ENCODE data around the gene CHMP4A. TPM values are rescaled to one million over a fixed set of nuclear protein-coding genes. Genes with fewer than 3 reads are reported as not detected.

The CHMP4A gene
- total and polyA plus RNA-seq, 9 of the 15 experiments (the other 6 are each of a cell fraction or from before 2014, with no cell fraction given), result 28.8 to 104 (median 52.7) TPM

DNA sequence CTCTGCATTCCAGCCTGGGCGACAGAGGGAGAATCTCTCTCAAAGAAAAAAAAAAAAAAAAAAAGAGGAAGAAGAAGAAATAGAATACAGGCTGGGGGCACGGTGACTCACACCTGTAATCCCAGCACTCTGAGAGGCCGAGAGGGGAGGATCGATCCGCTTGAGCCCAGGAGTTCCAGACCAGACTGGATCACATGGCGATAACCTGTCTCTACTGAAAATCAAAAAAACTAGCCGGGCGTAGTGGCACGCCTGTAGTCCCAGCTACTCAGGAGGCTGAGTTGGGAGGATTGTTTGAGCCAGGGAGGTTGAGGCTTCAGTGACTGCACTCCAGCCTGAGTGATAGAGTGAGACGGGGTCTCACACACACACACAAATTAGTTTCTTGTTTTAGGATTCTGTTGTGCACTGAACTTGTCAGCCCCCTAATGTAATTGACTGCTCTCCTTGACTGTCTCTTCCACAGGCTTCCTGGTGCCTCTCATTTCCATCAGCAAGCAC, 30.1 kb upstream of the CHMP4A start (continued):
- TF ChIP-seq, protein P1, sequence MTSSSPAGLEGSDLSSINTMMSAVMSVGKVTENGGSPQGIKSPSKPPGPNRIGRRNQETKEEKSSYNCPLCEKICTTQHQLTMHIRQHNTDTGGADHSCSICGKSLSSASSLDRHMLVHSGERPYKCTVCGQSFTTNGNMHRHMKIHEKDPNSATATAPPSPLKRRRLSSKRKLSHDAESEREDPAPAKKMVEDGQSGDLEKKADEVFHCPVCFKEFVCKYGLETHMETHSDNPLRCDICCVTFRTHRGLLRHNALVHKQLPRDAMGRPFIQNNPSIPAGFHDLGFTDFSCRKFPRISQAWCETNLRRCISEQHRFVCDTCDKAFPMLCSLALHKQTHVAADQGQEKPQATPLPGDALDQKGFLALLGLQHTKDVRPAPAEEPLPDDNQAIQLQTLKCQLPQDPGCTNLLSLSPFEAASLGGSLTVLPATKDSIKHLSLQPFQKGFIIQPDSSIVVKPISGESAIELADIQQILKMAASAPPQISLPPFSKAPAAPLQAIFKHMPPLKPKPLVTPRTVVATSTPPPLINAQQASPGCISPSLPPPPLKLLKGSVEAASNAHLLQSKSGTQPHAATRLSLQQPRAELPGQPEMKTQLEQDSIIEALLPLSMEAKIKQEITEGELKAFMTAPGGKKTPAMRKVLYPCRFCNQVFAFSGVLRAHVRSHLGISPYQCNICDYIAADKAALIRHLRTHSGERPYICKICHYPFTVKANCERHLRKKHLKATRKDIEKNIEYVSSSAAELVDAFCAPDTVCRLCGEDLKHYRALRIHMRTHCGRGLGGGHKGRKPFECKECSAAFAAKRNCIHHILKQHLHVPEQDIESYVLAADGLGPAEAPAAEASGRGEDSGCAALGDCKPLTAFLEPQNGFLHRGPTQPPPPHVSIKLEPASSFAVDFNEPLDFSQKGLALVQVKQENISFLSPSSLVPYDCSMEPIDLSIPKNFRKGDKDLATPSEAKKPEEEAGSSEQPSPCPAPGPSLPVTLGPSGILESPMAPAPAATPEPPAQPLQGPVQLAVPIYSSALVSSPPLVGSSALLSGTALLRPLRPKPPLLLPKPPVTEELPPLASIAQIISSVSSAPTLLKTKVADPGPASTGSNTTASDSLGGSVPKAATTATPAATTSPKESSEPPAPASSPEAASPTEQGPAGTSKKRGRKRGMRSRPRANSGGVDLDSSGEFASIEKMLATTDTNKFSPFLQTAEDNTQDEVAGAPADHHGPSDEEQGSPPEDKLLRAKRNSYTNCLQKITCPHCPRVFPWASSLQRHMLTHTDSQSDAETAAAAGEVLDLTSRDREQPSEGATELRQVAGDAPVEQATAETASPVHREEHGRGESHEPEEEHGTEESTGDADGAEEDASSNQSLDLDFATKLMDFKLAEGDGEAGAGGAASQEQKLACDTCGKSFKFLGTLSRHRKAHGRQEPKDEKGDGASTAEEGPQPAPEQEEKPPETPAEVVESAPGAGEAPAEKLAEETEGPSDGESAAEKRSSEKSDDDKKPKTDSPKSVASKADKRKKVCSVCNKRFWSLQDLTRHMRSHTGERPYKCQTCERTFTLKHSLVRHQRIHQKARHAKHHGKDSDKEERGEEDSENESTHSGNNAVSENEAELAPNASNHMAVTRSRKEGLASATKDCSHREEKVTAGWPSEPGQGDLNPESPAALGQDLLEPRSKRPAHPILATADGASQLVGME (CRISPR knock-in tag; IDR thresholded peaks at IDR 0.05), result no peak
- TF ChIP-seq FOSL1 (tag; conservative IDR thresholded peaks at IDR 0.05), result peak; percentile 45
- TF ChIP-seq ZNF384 (IDR thresholded peaks at IDR 0.05; ENCODE audit: low read depth, low read length), result peak; percentile 81
- TF ChIP-seq SMARCE1 (IDR thresholded peaks at IDR 0.05), result peak; percentile 73

Data from K562 (cell line).